Keratinocyte (primary cell): ENCODE results near the gene ZNF148. TPM values are rescaled to one million over a fixed set of nuclear protein-coding genes. Genes with fewer than 3 reads are reported as not detected.
A peak's percentile ranks its signal among the peaks of the same experiment; 100 is the strongest.

ENCODE experiments used
- DNase-seq: peaks from one replicate; pipeline ENCODE4 v3.0.0-alpha.2; 2011; ENCODE audit warnings: low read depth, missing footprints, low spot score
- FAIRE-seq: peaks from 2 replicates; lab custom pipeline; 2011; peaks lifted over from hg19 to GRCh38; lab: Jason Lieb, UNC
- H2AFZ ChIP-seq: 2 replicates; pipeline ENCODE4 v1.6.0; 2012; ENCODE audit warnings: low read length, control low read depth, inconsistent platforms; ENCODE audit not compliant: control insufficient read depth
- H3K27ac ChIP-seq: 2 replicates; pipeline ENCODE4 v1.5.1; 2011; ENCODE audit warnings: low read length; ENCODE audit not compliant: control insufficient read depth, insufficient read depth
- H3K27me3 ChIP-seq: 3 replicates; pipeline ENCODE4 v1.6.0; 2011; ENCODE audit warnings: low read length; ENCODE audit not compliant: control insufficient read depth, insufficient read depth; ENCODE audit errors: extremely low read depth
- H3K36me3 ChIP-seq, 2 experiments: 2 replicates in 1 of 2; 3 replicates in 1 of 2; pipeline ENCODE4 v1.5.1; 2011; ENCODE audit warnings: low read length in 2 of 2, mild to moderate bottlenecking in 1 of 2; ENCODE audit not compliant: control insufficient read depth in 2 of 2, insufficient read depth in 2 of 2; ENCODE audit errors: extremely low read depth in 1 of 2
- H3K4me1 ChIP-seq: 3 replicates; pipeline ENCODE4 v1.5.1; 2011; ENCODE audit warnings: low read length; ENCODE audit not compliant: control insufficient read depth, insufficient read depth; ENCODE audit errors: extremely low read depth
- H3K4me2 ChIP-seq: 3 replicates; pipeline ENCODE4 v1.6.0; 2011; ENCODE audit warnings: low read depth, low read length; ENCODE audit not compliant: control insufficient read depth, insufficient read depth; ENCODE audit errors: extremely low read depth
- H3K4me3 ChIP-seq, 3 experiments: fragments of 200-600 bp in 1 of 3; sonication (generic) in 1 of 3; 2 replicates in 2 of 3; 3 replicates in 1 of 3; pipeline ENCODE4 v1.5.1; 2011 to 2016; ENCODE audit warnings: low read length in 3 of 3, mild to moderate bottlenecking in 3 of 3, control low read depth in 2 of 3, inconsistent platforms in 1 of 3, low read depth in 1 of 3, mixed read lengths in 1 of 3, mixed run types in 1 of 3, moderate library complexity in 1 of 3; ENCODE audit not compliant: control insufficient read depth in 2 of 3, insufficient read depth in 2 of 3; ENCODE audit errors: extremely low read depth in 1 of 3
- H3K79me2 ChIP-seq: 2 replicates; pipeline ENCODE4 v1.6.0; 2012; ENCODE audit warnings: low read length; ENCODE audit not compliant: control insufficient read depth, insufficient read depth
- H3K9ac ChIP-seq: 3 replicates; pipeline ENCODE4 v1.6.0; 2011; ENCODE audit warnings: low read length; ENCODE audit not compliant: control insufficient read depth, insufficient read depth; ENCODE audit errors: extremely low read depth
- H3K9me1 ChIP-seq: 3 replicates; pipeline ENCODE4 v1.6.0; 2011; ENCODE audit warnings: low read length; ENCODE audit not compliant: control insufficient read depth, insufficient read depth; ENCODE audit errors: extremely low read depth
- H3K9me3 ChIP-seq: 2 replicates; pipeline ENCODE4 v1.5.1; 2012; ENCODE audit warnings: low read depth, low read length; ENCODE audit not compliant: control insufficient read depth
- H4K20me1 ChIP-seq: 3 replicates; pipeline ENCODE4 v1.6.0; 2011; ENCODE audit warnings: low read length; ENCODE audit not compliant: control insufficient read depth, insufficient read depth; ENCODE audit errors: extremely low read depth
- CTCF ChIP-seq, 3 experiments: IDR thresholded peaks in 1 of 3; conservative IDR thresholded peaks in 1 of 3; optimal IDR thresholded peaks in 1 of 3; 2 replicates in 2 of 3; 3 replicates in 1 of 3; pipeline versions ENCODE3 to v1.5.1; 2011; ENCODE audit warnings: low read length in 3 of 3, mild to moderate bottlenecking in 3 of 3, moderate library complexity in 2 of 3, control low read depth in 1 of 3, inconsistent platforms in 1 of 3; ENCODE audit not compliant: insufficient read depth in 2 of 3; ENCODE audit errors: extremely low read depth in 1 of 3
- EZH2 ChIP-seq: IDR thresholded peaks from one replicate; pipeline ENCODE4 v1.6.1; 2012; ENCODE audit warnings: inconsistent platforms, mild to moderate bottlenecking, low read length, moderate library complexity
- dilution Hi-C: fragments of 300-500 bp; cut with MboI; formaldehyde crosslinking; loops from one replicate; pipeline ENCODE4 v1.7.0; 2020; ENCODE audit warnings: low sequenced_read_pairs; ENCODE audit not compliant: extremely low pct_ligation_motif_present
- polyA plus RNA-seq, 5 experiments: library from polyadenylated mRNA; depleted of rRNA in 3 of 5; stranded (reverse) in 3 of 5; stranded (forward) in 1 of 5; unstranded in 1 of 5; fragments of >200 nt; gene quantifications; 1 replicate in 1 of 5; 2 replicates in 3 of 5; 3 replicates in 1 of 5; pipeline versions ENCODE4 v1.2.1 to v1.2.3, GENCODE V29; 2011 to 2012; ENCODE audit warnings: missing spikeins in 2 of 5, low read depth in 1 of 5, low replicate concordance in 1 of 5

ZNF148 gene
- polyA plus RNA-seq, 1 donor (not counting 4 experiments of a cell fraction or from before 2014, with no cell fraction given) = 21.4 TPM

GRCh38 chr3:125325746-125326145 lies 49.4 kb downstream of the ZNF148 start:
- H3K9me1 ChIP-seq = no peaks in the 10 kb centered on the region
- H3K79me2 ChIP-seq = peaks cover 9% of the 10 kb centered on the region
- dilution Hi-C loops = no loop called here

GRCh38 chr3:125324341-125324740 lies 50.8 kb downstream of the ZNF148 start:
- Histone ChIP-seq H3K4me1 (peaks cover 7% of the 10 kb centered on the region), H3K9ac (no peak overlapping the region), H3K27ac (no peak overlapping the region), H4K20me1 (no peaks in the 10 kb centered on the region), H2AFZ (no peak overlapping the region), H3K36me3 (no peaks in the 10 kb centered on the region), H3K4me3 (no peak overlapping the region), H3K4me2 (no peak overlapping the region), H3K27me3 (no peaks in the 10 kb centered on the region), H3K9me1 (no peaks in the 10 kb centered on the region), H3K9me3 (no peaks in the 10 kb centered on the region), H3K79me2 (peaks cover 6% of the 10 kb centered on the region)
- dilution Hi-C loops = no loop called here
- no peak for DNase-seq
- FAIRE-seq = no peak
- TF ChIP-seq CTCF (optimal IDR thresholded peaks at IDR 0.05 in 1 of 3, IDR thresholded peaks at IDR 0.05 in 1 of 3, conservative IDR thresholded peaks at IDR 0.05 in 1 of 3; ENCODE audit: extremely low read depth in 1 of 3, insufficient read depth in 2 of 3, low read length in 3 of 3) (no peak), EZH2 (no peak)

More at GRCh38 chr3:125325746-125326145, 49.4 kb downstream of the ZNF148 start:
- Histone ChIP-seq H4K20me1 (no peaks in the 10 kb centered on the region), H3K27me3 (no peaks in the 10 kb centered on the region), H3K4me2 (no peak overlapping the region), H3K4me3 (no peak overlapping the region), H3K4me1 (peaks cover 7% of the 10 kb centered on the region), H2AFZ (no peak overlapping the region), H3K9ac (no peak overlapping the region), H3K36me3 (no peaks in the 10 kb centered on the region), H3K9me3 (no peaks in the 10 kb centered on the region), H3K27ac (no peak overlapping the region)
- FAIRE-seq (peak; percentile 29), DNase-seq (no peak)
- TF ChIP-seq CTCF (optimal IDR thresholded peaks at IDR 0.05 in 1 of 3, IDR thresholded peaks at IDR 0.05 in 1 of 3, conservative IDR thresholded peaks at IDR 0.05 in 1 of 3; ENCODE audit: extremely low read depth in 1 of 3, insufficient read depth in 2 of 3, low read length in 3 of 3) (no peak), EZH2 (no peak)
